HG02571 (cell line): ENCODE measurements around the gene ZNRF4.

Source experiments
- ATAC-seq: cut with Tn5 transposase; IDR thresholded peaks from one replicate; pipeline ENCODE4 v1.9.1; 2021; ENCODE audit warnings: mild to moderate bottlenecking, moderate library complexity; ENCODE audit not compliant: unreplicated experiment

ZNRF4 gene

DNA sequence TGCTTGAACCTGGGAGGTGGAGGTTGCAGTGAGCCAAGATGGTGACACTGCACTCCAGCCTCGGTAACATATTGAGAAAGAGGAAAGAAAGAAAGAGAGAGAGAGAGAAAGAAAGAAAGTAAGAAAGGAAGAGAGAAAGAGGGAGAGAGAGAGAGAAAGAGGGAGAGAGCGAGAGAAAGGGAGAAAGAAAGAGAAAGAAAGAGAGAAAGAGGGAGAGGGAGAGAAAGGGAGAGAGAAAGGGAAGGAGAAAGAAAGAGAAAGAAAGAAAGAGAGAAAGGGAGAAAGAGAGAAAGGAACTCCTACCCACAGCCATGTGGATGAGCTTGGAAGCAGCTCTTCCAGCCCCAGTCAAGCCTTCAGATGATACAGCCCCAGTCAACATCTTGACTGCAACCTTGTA, 46.7 kb downstream of the ZNRF4 start:
- ATAC-seq, result no peak

DNA sequence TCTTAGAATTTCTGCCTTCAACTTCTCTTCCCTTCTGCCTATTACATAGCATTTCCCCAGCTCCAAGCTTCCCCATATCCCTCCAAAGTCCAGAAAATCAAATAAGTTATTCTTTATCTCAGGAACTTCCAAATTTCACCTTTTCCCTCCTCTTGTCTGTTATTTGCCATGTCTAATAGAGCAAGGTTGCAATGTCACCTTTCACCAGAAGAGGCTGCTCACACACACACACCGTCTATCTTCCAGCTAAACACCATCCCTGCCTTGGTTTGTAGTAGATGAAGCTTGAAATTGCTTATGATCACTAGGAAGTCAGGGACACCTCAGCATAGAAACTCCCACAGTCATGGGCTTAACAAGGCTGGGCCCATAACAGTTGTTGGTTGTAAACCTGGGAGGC, 48.4 kb downstream of the ZNRF4 start:
- no peak for ATAC-seq

DNA sequence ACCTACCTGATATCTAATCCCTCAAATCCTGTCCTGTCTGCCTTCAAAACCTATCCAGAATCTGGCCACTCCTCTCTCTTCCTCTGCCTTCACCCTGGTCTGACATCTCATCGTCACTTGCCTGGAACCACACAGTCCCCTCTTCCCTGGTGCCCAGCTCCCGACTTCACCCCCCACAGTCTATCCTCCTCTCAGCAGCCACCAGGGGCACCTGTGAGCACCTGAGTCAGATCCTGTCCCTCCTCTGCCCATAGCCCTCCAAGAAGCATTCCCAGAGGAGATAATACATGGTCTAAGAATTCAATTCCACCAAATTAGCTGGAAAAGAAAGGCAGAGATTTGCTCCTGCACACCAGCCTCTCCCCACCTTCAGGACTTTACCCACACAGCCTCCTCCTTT, 48.9 kb downstream of the ZNRF4 start:
- no peak for ATAC-seq
